GM12878 (cell line): Measurements from ENCODE around the gene ATP6V0D1. TPM values are rescaled to one million over a fixed set of nuclear protein-coding genes. Genes with fewer than 3 reads are reported as not detected.

ENCODE experiments used
- BRCA1 ChIP-seq: IDR thresholded peaks from 2 replicates; pipeline ENCODE4 v1.6.1; 2011; ENCODE audit warnings: low read depth, low read length, improper control_type of control experiment
- CHD2 ChIP-seq: IDR thresholded peaks from 2 replicates; pipeline ENCODE4 v1.6.1; 2011; ENCODE audit warnings: low read depth, low read length, improper control_type of control experiment, borderline replicate concordance
- CTCF ChIP-seq, 3 experiments: IDR thresholded peaks in 2 of 3; conservative IDR thresholded peaks in 1 of 3; 2 replicates each; pipeline ENCODE4 v1.5.1; 2011; ENCODE audit warnings: low read depth in 3 of 3, low read length in 3 of 3, mild to moderate bottlenecking in 3 of 3, control low read depth in 2 of 3, moderate library complexity in 2 of 3, inconsistent platforms in 1 of 3, mixed read lengths in 1 of 3; ENCODE audit not compliant: control insufficient read depth in 2 of 3, insufficient read depth in 1 of 3; ENCODE audit errors: extremely low read depth in 1 of 3
- ETV6 ChIP-seq, 2 experiments: fragments of 450-650 bp in 1 of 2; IDR thresholded peaks in 1 of 2; conservative IDR thresholded peaks in 1 of 2; 2 replicates each; pipeline ENCODE4 v1.6.1; 2014; ENCODE audit warnings: antibody characterized with exemption in 1 of 2, borderline replicate concordance in 1 of 2, low read depth in 1 of 2, mild to moderate bottlenecking in 1 of 2, moderate library complexity in 1 of 2
- MEF2A ChIP-seq: IDR thresholded peaks from 2 replicates; pipeline ENCODE4 v1.6.1; 2011; ENCODE audit warnings: low read depth, mild to moderate bottlenecking, low read length, moderate library complexity; ENCODE audit not compliant: insufficient read depth
- PRDM15 ChIP-seq: fragments of 450-650 bp; formaldehyde crosslinking; IDR thresholded peaks from 2 replicates; pipeline ENCODE4 v1.4.0; 2020; ENCODE audit warnings: mild to moderate bottlenecking, moderate library complexity
- RFX5 ChIP-seq: IDR thresholded peaks from 2 replicates; pipeline ENCODE4 v1.6.1; 2011; ENCODE audit warnings: low read depth, low read length, improper control_type of control experiment
- SP1 ChIP-seq: IDR thresholded peaks from one replicate; pipeline ENCODE4 v1.6.1; 2011; ENCODE audit warnings: low read depth, low read length
- YY1 ChIP-seq: IDR thresholded peaks from 2 replicates; pipeline ENCODE4 v1.6.1; 2011; ENCODE audit warnings: low read depth, mild to moderate bottlenecking, low read length
- polyA plus RNA-seq, 11 experiments: library from polyadenylated mRNA; depleted of rRNA in 4 of 11; unstranded in 6 of 11; stranded (reverse) in 5 of 11; fragments of >200 nt; fragmentation: Nextera tagmentation in 4 of 11; fragmentation: Illumina TruSeq in 1 of 11; extraction: Ambion mirVana in 4 of 11; extraction: Trizol in 1 of 11; gene quantifications; 1 replicate in 1 of 11; 2 replicates in 10 of 11; pipeline versions ENCODE4 v1.2.1 to v1.2.3, GENCODE V29; 2011 to 2016; ENCODE audit warnings: inconsistent platforms in 2 of 11, missing spikeins in 2 of 11, low read depth in 1 of 11
- total RNA-seq, 4 experiments: library from RNA; depleted of rRNA in 3 of 4; stranded (reverse); fragments of >200 nt in 3 of 4; fragmentation: Illumina TruSeq in 1 of 4; extraction: Trizol in 1 of 4; gene quantifications; 2 replicates each; pipeline versions ENCODE4 v1.2.1 to v1.2.3, GENCODE V29; 2013 to 2021
- TF ChIP-seq, protein P1 (sequence below): IDR thresholded peaks from 2 replicates; pipeline ENCODE4 v1.6.1; 2012; ENCODE audit warnings: low read depth, low read length, improper control_type of control experiment

The ATP6V0D1 gene
- total and polyA plus RNA-seq, 10 of the 15 experiments (the other 5 are each of a cell fraction or from before 2014, with no cell fraction given) = 28.1 to 141 (median 70.3) TPM

DNA sequence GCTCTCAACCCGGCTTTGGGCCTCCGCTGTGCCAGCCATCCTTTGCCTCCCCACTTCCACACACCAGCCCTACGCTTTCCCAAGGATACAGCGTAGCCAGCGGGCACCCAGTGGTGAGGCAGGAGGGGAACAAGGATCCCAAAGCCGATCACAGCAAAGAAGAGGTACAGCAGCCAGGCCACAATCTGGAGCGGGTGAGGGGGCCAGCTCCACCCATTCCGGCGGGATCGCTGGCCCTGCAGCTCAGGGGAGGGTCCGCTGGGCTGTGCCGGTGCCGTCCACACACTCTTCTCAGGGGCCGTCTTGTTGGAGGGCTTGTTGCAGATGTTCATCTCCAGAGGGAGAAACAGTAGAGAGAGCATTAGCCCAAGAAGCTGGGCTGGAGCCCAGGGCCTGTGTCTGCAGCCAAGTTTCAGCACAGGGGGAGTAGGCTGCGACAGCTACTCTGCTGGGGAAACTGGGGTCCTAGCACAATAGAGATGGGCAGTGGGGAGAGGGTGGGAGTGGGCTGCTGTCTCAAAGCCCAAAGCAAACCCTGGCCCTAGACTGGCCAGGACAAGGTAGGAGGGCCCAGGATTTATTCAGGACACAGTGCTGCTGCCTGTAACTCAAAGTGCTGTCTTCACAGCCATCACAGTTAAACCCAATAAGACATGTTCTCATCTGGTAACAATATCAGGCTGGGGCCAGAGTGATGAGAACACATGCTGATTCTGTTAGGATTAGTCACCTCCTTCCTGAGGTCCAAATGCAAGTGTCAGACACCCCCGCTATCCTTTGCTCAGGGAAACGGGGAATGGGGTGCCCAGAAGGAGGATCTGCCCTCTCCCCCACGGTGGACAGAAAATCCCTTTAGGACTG is 74.6 kb downstream of the ATP6V0D1 start (continued):
- TF ChIP-seq CTCF (IDR thresholded peaks at IDR 0.05 in 2 of 3, conservative IDR thresholded peaks at IDR 0.05 in 1 of 3; ENCODE audit: control insufficient read depth in 2 of 3, extremely low read depth in 1 of 3, insufficient read depth in 1 of 3, low read depth in 3 of 3, low read length in 3 of 3) (no peak), MEF2A (no peak), BRCA1 (no peak), CHD2 (no peak), SP1 (no peak), ETV6 (conservative IDR thresholded peaks at IDR 0.05 in 1 of 2, IDR thresholded peaks at IDR 0.05 in 1 of 2; ENCODE audit: borderline replicate concordance in 1 of 2, low read depth in 1 of 2) (no peak), PRDM15 (CRISPR knock-in tag) (no peak), RFX5 (no peak), YY1 (no peak)
- TF ChIP-seq, protein P1, sequence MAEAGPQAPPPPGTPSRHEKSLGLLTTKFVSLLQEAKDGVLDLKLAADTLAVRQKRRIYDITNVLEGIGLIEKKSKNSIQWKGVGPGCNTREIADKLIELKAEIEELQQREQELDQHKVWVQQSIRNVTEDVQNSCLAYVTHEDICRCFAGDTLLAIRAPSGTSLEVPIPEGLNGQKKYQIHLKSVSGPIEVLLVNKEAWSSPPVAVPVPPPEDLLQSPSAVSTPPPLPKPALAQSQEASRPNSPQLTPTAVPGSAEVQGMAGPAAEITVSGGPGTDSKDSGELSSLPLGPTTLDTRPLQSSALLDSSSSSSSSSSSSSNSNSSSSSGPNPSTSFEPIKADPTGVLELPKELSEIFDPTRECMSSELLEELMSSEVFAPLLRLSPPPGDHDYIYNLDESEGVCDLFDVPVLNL = no peak
